Measurements from ENCODE around the gene CHST11.

Gene CHST11

DNA sequence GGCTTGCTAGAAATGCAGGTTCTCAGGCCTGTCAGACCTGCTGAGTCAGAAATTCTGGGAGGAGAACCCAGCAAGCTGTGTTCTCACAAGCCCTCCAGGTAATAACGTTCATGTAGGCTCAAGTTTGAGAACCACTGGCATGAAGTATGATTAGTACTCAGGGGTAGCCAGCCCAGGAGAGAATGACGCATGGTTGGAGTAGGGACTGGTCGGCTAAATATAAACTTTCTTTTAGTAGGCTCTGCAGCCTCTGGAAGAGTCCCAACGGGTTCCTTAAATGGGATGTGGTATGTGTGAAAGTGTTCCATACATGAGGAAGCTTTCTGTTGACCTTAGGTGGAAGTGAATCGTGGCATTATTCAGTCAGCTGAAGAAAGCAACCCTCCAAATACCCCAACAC lies 292.0 kb downstream of the CHST11 start:
- no peak for DNase-seq

DNA sequence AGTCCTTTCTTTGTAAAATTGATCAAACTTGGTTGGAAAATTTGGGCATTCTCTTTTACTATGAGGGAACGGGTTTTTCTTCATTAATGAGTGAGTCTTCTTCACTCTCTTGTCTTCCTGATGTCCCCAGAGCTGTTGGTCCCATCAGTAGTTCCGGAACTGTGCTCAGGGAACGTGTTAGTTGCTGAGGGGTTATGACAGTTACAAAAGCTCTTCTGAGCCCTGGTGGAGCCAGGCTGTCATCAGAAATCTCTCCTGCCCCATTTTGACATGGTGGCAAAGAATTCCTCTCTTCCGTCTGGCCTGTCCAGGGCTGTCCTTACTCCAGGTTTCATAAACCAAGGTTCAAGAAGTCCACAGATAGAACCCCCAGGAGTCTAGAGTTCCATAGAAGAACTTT lies 292.8 kb downstream of the CHST11 start:
- no peak for DNase-seq

DNA sequence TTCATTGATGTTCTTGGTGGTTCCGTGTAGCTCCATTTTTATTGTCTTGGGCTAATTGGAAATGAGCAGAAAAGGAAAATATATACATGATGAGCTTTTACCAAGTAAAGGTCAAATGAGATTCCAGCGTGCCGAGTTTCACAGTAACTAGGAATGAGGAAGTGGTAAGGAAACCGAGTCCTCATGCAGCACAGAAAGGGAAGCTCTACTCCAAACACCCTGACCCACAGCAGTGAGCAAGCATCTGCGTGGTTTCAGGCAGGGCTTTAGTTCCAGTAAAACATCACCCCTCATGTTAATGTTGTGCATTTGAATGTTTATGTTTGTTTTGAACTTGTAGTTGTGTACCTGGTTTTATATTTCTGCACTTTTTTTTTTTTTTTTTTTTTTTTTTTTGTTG lies 293.3 kb downstream of the CHST11 start:
- DNase-seq = no peak

DNA sequence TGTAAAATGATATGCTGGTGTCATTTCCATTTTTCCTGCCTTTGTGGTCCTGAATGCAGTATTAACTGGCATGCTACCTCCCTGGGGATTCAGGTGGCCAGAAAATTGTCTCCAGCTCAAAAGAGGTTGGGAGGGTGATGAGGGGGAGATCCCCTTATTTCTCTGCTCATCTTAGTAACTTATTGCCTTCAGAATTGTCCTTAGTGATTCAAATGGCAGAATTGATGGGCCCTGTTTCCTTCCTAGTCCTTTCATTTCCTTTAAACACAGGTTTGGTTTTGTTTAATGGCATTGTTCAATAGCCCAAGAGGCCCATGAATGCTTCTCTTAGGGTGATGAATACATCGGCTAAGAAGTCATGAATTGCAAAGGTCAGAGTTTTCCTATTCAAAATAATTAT lies 294.4 kb downstream of the CHST11 start:
- DNase-seq = no peak

DNA sequence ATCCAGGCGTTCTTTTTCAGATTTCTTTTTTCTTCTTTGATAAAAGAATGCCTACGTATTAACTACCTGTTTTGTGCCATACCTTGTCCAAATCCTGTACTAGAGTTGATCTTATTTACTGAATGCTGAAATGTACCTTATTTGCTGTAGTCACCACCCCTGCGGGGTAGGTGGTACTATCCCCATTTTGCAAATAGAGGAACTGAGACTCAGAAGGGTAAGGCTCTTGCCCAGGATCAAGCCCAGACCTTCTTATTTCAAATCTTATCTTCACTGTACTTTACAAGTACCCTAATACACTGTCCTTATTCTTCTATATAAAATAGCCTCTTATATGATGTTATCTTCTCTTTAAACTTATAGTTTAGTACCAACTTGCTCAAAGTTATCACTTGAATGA lies 294.8 kb downstream of the CHST11 start:
- DNase-seq = no peak

DNA sequence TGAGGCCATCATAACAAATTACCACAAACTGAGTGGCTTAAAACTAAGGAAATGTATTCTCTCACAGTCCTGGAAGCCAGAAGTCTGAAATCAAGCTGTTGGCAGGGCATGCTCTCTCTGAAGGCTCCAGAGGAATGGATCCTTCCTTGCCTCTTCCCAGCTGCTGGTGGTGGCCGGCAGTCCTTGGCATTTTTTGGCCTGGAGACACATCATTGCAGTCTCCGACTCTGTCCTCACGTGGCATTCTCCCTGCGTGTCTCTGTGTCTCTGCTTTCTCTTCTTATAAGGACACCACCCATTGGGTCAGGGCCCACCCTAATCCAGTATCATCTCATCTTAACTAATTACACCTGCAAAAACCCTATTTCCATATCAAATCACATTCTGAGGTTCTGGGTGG lies 295.3 kb downstream of the CHST11 start:
- no peak for DNase-seq

DNA sequence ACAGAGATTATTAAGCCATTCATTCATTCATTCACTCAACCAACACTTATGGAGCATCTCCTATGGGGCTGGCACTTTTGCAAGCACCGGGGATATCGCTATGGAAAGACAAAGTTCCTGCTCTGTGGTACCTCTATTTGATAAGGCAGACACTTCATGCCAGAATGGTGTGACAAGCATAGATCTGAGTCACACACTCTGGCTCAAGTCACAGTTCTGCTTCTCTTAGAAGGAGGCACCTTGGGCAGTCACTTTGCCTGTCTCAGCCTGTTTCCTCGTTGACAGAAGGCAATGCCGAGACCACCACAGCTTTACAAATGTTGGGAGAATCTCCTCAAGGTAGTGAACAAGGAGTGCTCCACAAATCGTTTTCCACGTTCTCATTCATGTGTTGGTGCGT lies 296.1 kb downstream of the CHST11 start:
- no peak for DNase-seq

DNA sequence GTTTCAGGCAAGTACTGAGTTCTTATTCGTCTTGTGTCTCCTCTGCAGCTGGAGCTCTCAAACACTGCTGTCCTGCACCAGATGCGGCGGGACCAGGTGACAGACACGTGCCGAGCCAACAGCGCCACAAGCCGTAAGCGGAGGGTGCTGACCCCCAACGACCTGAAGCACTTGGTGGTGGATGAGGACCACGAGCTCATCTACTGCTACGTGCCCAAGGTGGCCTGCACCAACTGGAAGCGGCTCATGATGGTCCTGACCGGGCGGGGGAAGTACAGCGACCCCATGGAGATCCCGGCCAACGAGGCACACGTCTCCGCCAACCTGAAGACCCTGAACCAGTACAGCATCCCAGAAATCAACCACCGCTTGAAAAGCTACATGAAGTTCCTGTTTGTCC lies 300.2 kb downstream of the CHST11 start:
- no peak for DNase-seq

DNA sequence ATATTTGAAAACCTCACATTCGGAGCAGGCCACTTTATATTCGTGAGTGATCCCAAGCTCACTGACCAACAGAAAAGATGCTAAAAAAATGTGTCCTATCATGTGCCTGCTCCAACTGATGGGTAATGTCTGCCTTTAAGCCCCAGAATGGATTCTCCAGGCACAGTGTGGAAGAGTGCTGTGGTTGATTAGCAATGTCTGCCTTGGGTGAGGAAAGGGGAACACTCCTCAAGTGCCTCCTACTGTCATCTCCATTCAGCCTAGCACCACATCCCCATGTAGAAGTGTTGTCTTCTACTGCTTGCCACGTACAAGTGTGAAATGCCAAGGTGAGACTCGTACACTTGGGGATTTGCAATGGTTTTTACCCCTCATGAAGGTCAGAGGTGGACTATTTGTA lies 302.0 kb downstream of the CHST11 start:
- no peak for DNase-seq

DNA sequence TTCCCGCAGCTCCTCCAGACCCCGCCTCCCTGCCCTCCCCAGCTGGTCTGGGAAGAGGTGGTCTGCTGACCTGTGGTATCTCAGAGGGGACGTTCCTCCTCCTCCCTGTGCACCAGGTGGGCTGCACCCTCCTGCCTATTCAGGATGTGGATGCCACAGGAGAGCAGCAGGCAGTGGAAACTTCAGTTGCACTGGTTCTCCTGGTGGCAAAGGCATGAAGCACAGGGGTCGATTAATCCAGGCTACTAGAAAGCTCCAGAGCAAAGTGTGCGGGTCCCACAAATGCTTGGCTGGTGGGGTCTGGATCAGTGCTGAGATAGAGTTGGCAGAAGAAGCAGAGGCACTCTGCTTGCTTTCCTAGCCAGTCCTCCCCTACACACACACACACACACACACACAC lies 304.3 kb downstream of the CHST11 start:
- no peak for DNase-seq

DNA sequence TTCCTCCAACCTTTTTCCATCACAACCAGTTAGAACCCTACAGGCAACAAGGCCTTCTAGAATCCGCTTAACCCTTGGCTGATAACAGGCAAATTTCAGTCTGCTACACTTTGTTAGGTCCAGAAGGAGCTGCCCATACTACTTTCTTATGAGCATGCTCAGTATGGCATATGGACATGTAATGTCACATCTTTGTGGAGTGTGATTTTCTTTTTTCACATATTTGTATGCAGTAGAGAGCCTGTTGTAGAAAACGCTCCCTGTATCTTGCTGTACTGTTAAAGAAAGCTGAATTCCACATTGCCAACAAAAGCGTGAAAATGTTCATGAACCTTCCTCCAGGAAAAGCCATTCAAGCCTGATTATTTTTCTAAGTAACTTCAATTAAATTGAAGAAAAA lies 304.9 kb downstream of the CHST11 start:
- no peak for DNase-seq

DNA sequence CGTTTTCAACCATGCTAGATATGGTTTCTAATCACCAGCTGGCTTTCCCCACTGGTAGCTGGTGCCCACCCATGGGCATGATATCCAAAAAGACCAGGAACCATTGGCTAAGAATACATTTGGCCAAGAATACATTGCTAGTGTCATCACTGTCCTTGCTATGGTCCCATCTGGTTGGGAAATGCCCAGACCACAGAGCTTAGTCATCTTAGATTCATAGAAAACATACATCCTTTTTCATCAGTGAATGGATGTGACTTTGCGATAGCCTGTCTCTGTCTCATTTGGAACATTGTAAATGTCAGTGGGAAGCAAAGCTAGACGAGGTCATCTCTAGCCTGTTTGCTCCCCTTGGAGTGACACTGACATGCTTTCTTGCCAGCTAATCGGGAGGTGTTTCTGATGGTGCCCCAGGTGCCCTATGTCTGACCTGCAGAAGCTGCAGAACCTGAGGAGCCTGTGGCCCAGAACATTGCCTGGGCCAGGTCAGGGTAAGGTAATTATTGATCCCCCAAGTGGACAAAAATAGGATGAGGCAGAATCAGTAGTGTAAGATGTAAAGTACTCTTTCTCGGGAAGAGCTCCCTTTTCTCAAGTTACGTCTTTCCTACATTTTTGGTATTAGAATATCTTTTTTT lies 306.5 kb downstream of the CHST11 start:
- no peak for DNase-seq

DNA sequence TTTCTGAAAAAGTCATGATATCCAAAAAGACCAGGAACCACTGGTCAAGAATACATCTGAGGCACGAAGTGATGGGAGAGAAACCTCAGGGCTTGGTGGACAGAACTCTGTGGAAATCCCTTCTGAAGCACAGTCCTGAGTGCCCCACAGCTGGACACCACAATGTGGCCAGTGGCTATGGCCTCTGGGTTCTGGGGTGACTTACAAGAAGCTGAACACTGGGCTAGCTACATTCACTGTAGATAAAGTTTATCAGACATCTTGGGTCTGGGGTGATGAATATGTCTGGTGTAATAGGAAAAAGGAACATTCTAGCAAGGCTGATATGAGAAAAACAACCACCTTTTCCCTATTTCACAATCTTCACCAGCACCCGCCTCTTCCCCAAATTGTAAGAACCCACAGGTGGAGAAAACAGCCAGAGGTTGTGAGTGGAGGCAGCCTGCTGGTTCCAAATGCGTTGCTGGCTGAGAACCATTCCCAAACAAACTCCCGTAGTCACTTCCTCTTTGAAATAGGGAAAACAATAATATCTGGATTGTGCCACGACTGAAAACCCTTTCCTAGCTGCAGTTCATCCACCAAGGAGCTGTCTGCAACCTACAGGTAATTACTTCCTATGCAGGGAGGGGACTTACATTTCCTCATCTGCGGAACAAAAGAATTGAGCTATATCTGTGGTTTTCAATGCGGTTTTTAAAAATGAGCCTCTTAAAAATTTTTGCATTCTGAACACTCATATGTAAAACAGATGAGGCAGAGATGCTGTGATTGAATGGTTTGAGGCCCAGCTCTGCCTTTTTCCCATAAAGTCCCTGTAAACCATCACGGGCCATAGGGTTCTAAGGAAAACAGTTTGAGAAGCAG lies 307.7 kb downstream of the CHST11 start:
- DNase-seq = no peak

DNA sequence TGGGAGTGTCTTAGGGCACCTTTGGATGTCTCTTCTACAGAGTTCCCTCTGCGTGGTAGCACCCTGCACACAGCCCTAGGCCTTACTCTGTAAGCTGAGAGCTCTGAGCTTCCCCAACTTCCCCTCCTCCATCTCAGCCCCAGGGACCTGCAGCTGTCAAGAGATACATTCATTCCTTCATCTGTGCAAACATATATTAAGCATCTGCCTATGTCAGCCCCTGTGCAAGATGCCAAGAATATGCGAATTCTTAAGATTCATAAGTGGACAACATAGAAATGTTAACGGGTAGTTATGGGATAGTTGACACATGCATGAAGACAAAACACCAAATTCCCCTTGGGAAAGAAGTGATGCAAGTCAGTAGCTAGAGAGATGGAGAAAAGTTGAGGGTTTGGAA lies 310.5 kb downstream of the CHST11 start:
- no peak for DNase-seq

DNA sequence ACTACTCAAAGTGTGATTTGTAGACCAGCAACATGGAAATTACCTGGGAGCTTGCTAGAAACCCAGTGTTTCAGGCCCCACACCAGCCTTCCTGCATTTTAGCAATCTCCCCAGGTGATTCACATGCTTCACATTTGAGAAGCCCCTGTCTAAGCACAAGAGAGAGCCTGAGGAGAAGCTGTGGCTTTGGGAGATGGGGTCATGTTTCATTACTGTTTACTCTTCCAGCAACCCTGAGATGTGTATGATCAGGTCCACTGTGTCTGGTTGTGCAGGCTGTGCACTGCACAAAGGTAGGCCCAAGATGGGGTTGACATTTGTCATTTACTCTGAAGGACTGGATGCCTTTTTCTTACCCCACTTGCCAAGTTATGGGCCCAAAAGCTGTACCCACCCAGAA lies 311.3 kb downstream of the CHST11 start:
- DNase-seq = no peak

DNA sequence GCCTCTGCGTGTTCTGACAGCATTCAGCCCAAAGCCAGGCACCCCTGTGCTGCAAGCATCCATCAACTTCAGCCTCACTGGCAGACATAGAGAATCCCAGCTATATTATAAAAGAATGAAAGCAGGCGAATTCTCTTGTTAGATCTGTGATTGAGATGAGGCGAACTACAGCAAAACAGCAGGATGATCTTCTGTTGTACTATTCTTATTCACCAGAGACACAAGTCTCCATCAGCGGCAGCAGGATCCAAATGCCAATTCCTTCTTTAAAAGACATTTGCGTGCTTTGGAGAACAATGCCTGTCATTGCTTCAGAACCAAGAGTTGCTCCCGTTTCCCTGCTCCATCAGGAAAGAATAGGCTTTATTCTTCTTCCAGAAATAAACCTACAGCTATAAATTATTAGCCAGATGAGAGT lies 312.4 kb downstream of the CHST11 start:
- no peak for DNase-seq

DNA sequence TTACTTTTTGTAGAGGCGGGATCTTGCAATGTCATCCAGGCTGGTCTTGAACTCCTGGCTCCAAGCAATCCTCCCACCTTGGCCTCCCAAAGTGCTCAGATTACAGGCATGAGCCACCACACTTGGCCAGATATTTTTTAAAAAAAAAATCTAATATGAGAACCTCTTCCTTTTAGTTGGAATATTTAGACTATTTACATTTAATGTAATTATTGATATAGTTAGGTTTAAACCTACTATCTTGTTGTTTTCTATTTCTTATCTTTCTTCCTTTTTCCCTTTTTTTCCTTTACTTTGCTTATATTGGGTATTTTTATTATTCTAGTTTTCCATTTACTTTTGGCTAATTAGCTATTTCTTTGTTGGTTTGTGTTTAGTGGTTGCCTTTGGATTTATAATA lies 315.6 kb downstream of the CHST11 start:
- no peak for DNase-seq

DNA sequence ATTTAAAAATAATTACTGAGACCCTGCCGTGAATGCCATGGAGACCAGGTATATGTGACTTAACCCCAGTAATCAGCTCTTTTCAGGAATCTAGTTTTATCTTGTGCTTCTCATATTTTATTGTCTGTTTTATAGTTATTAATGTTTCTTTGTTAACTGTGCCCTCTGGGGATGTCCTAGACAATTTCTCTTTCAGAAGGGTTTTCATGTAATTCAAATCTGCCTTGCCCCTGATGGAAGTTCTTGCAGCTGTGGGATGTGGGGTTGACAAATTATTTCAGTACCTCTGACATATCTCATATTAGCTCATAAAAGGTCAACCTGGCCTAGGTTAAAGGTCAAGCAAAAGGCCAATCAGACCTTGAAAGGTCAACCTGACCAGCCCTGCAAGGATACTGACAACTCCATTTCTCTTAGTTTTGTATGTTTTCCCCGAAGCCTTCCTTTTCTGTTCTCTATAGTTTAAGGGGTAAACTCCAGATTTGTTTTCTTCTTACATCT lies 319.0 kb downstream of the CHST11 start:
- no peak for DNase-seq

DNA sequence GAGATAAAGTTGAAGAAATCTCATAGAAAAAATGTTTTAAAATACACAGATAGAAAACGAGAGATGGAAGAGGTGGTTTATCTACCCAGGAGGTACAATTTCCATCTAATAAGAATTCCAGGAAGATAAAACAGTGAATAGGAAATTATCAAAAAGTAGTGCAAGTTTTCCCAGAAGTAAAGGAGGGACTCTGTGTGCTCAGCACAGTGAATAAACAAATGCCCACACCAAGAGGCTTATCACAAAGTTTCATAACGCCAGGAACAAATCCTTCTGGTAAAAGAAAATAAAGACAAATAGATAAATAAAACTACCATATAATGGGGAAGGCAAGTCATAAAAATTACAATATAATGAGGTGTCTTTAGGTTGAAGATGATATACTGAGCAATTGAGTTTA lies 322.4 kb downstream of the CHST11 start:
- no peak for DNase-seq

DNA sequence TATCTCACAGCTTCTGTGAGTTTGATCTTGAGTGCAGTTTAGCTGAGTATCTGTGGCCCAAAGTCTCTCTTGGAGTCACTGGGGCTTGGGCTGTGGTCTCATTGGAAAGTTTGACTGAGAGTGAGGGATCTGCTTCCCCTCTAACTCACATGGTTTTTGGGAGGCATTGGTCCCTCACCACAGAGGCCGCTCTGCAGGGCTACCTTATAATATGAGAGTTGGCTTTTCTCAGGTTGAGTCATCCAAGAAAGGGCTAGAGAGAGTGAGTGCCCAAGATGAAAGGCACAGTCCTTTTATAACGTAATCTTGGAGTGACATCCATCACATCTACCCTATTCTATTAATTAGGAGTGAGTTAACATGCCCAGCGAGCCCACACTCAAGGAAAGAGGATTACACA lies 325.5 kb downstream of the CHST11 start:
- no peak for DNase-seq

DNA sequence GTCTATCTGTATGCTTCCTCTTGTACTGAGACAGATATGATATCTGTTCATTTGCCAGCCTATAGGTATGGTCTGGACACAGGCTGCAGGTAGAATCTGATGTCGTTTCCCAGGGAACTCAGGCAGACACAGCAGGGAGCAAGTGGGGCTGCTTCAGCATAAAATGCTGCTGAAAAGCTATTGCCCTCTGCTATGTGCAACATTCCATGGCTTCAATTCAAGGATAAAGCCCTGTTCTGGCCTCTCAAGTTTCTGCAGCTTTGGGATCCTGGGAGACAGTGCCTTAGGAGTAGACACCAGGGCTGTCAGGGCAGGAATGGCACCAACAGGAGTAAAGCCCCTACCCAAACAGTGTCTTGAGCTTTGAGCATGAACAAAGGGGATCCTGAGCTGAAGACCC lies 327.8 kb downstream of the CHST11 start:
- DNase-seq = no peak

DNA sequence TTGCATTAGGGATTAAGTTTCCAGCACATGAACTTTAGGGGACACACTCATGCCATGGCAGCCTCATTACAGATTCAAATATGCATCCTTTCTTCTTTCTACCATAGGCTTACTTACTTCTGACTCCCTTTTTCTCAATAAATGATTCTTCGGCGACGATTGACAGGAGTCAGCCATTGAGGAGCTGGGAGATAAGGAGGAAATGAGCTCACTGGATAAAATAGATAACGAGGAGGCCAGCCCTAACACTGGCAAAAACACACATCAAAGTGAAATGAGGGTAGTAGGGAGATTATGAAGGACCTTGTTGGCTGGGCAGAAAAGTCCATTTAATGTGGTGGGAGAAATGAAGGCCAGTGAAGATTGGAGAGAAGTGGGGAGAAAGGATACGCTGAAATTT lies 329.1 kb downstream of the CHST11 start:
- no peak for DNase-seq

DNA sequence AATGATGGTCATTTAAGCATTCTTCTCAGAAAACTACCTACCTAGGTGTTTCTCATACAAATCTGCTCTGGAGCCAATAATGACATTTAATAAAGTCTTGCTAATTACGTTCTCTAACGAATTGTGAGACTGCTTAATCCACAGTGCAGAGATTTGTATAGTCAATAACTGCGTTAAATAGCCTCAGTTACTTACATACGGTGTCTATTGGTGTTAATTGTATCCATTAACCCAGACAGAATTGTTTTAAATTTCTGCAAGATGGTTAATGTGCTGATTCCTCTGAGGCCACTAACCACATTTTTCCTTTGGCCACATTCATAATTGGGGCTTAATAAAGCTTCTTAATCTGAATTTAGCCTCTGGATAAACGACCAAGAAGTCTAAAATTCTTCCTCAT lies 329.6 kb downstream of the CHST11 start:
- no peak for DNase-seq

DNA sequence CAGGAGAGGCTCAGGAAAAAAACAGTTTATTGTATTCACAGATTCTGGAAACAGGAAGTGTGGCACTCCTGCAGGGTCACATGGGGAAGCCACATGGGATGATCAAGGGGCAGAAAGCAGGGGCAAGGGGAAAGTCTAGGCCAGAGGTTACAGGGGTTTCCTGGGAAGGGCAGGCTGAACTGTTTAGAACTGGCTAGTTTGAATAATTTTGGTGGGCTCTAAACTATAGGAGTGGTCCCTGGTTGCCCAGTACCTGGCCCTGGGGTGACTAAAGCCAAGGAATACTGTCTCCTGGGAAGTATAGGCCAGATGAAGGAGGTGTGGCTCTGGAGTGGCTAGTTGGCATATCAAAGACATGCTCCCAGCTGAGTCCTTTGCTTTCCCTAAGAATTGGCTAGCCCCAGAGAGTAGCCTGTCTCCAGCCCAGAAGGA lies 332.1 kb downstream of the CHST11 start:
- DNase-seq = no peak
